LNCaP clone FGC (cell line): ENCODE measurements around the gene SMU1.

Source experiments
- DNase-seq: peaks from one replicate; pipeline ENCODE4 v3.0.0-alpha.2; 2011; ENCODE audit warnings: low read depth
- H3K4me3 ChIP-seq: 2 replicates; pipeline ENCODE4 v1.5.1; 2011; ENCODE audit warnings: mild to moderate bottlenecking, low read depth, low read length, control low read depth
- TF ChIP-seq, protein P1 (sequence below): IDR thresholded peaks from 2 replicates; pipeline ENCODE4 v1.5.1; 2012; ENCODE audit warnings: mild to moderate bottlenecking; ENCODE audit not compliant: control insufficient read depth, insufficient read depth; ENCODE audit errors: extremely low read depth

SMU1 gene

DNA sequence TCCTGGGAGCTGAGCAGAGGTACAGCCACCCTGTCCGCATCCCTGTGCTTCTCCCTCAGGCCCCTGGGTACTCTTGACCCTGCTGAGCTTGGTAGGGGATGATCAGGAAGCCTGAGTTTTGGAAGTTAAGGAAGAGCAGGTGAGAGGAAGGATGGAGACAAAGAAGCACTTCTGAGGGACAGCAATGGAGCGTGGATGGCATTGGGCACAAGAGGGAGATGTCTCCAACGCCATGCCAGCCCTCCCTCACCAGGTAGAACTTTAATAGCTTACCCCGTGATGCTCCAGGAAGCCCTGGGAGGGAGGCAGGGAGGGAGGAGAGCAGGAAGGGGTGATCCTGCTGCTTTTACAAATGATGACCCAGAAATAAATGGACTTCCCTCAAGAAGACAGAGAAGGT is 29.9 kb upstream of the SMU1 start:
- no peak for DNase-seq
- TF ChIP-seq, protein P1, sequence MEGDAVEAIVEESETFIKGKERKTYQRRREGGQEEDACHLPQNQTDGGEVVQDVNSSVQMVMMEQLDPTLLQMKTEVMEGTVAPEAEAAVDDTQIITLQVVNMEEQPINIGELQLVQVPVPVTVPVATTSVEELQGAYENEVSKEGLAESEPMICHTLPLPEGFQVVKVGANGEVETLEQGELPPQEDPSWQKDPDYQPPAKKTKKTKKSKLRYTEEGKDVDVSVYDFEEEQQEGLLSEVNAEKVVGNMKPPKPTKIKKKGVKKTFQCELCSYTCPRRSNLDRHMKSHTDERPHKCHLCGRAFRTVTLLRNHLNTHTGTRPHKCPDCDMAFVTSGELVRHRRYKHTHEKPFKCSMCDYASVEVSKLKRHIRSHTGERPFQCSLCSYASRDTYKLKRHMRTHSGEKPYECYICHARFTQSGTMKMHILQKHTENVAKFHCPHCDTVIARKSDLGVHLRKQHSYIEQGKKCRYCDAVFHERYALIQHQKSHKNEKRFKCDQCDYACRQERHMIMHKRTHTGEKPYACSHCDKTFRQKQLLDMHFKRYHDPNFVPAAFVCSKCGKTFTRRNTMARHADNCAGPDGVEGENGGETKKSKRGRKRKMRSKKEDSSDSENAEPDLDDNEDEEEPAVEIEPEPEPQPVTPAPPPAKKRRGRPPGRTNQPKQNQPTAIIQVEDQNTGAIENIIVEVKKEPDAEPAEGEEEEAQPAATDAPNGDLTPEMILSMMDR, result no peak
- no peak overlapping the region for H3K4me3 ChIP-seq

DNA sequence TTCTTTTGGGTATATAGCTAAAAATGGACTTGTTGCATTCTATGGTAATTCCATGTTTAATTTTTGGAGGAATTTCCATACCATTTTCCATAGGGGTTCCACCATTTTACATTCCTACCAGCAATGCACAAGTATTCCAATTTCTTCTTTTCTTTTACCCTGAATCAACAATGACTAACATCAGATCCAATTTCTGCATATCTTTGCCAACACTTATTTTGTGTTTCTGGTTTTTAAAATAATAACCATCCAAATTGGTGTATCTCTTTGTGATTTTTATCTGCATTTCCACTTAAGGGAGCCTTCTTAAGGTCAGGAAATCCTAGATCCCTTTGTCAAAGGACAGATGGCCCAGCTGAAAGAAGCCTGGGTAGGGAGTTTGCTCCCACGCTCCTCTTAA is 29.5 kb upstream of the SMU1 start:
- TF ChIP-seq, protein P1, result no peak
- DNase-seq, result no peak
- no peak overlapping the region for H3K4me3 ChIP-seq

DNA sequence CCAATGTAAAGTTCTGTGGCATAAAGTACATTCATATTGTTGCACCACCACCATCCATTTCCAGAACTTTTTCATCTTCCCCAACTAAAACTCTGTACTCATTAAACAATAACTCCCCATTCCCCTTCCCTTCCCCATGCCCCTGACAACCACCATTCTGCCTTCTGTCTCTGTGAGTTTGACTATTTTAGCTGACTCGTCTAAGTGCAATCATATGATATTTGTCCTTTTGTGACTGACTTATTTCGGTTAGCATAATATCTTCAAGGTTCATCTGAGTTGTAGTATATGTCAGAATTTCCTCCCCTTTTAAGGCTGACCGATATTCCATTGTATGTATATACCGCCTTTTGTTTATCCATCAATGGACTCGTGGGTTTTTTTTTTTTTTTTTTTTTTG is 29.0 kb upstream of the SMU1 start:
- DNase-seq, result no peak
- no peak overlapping the region for H3K4me3 ChIP-seq
- TF ChIP-seq, protein P1, result no peak

DNA sequence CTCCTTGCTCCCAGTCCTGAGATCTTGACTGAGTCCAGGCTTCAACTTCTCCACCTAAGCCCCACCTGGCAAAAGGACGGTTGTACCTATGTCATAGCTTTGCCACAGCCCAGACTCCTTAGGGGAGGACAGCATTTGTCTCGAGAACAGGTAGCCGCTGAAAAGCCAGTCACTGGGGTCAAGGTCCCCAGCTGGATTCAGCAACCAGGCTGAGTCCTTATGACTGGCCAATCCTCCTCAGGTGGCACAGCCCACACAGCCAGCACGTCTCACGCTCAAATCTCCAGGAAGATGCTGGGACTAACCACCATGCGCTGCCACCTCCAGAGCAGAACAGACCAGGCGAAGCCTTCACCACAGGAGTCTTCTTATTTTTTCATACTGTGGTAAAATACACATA is 27.9 kb upstream of the SMU1 start:
- TF ChIP-seq, protein P1, result no peak
- H3K4me3 ChIP-seq, result no peak overlapping the region
- DNase-seq, result no peak

DNA sequence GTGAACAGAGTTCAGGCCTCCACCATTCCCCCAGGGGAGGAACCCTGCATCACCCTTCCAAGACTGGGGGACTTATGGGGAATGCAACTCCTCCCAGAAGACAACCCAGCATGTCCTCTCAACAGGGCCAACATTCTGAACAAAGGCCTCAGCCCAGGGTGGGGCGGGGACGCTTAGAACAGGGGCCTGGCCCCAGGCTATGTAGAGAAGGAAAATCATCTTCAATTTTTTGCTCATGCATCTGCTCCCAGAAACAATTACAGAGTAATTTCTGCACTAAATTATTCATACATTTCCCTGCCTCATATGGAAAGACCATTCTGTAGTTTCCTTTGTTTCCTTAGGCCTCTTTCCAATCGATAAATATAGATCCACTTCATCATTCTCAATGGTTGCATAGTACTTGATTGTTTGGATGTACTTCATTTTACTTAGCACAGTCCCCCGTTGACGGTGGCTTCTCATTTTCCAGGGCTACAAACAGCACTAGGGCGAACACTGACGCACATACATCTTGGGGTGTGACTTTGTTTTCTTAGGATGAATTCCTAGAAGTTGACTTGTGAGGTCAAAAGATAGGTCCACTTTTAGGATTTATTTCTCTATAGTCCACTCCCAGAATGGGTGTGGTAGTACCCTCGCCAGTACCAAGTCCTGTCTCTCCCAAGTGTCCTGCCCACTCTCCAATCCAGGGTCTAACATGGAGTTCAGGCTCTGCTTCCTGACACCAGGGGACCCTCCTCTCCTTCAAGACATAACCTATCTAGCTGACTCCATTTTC is 27.2 kb upstream of the SMU1 start:
- TF ChIP-seq, protein P1, result no peak
- DNase-seq, result no peak
- H3K4me3 ChIP-seq, result no peak overlapping the region

DNA sequence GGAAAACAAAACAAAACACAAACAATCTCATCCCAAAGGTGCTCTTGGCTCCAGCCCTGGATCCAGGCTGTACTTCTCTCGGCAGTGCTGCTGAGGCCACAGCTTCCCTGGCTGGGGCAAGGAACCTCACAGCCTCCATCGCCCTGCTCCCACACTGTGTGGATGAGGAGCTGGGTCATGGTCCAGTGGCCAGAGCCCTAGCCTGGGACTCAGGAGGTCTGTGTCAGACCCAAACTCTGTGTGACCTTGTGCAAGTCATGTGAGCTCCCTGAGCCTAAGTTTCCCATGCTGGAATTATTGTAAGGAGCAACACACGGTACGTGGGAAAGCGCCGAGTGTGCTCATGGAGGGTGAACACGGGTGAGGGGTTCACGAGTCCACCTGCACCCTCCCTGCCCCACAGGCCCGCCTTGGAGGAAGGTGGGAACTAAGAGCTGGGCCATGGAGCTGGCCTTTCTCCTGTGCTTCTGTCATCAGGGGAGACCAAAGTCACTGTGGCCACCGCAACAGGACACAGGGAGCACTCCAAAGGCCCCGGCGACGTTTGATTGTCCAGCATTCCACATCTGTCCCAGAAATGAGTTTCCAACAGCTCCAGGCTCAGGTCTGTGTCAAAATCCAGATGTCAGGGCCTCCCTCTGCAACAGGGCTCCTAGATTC is 26.2 kb upstream of the SMU1 start:
- H3K4me3 ChIP-seq, result no peak overlapping the region
- TF ChIP-seq, protein P1, result no peak
- no peak for DNase-seq
